PC-3 (cell line): ENCODE results near the gene LENG9.

Experiments used
- CTCF ChIP-seq: fragments of 300-600 bp; sonication (generic); conservative IDR thresholded peaks from 2 replicates; pipeline ENCODE4 v1.5.1; 2017; ENCODE audit warnings: antibody characterized with exemption, low read depth, mild to moderate bottlenecking, low read length
- EZH2 ChIP-seq: fragments of 300-600 bp; sonication (generic); IDR thresholded peaks from one replicate; pipeline ENCODE4 v1.6.1; 2017; ENCODE audit warnings: antibody characterized with exemption, mild to moderate bottlenecking, low read length; ENCODE audit not compliant: unreplicated experiment
- EZH2phosphoT487 ChIP-seq: fragments of 300-600 bp; sonication (generic); IDR thresholded peaks from 2 replicates; pipeline ENCODE4 v1.6.1; 2018; ENCODE audit warnings: mild to moderate bottlenecking, antibody characterized with exemption, low read length, borderline replicate concordance

- TF ChIP-seq CTCF (no peak), EZH2 (no peak), EZH2phosphoT487 (no peak)
Measured at GRCh38 chr19:54502518-54503048, 39.0 kb upstream of the LENG9 start, which contains the start of gene LAIR2.
